HG03558 (cell line): Measurements from ENCODE around the gene ACO2.
"Not testable (repeated sequence)": the region's sequence is repeated elsewhere in the genome, so short reads cannot be mapped to it uniquely, and the experiment has no call there.

Experiments
- ATAC-seq: cut with Tn5 transposase; IDR thresholded peaks from one replicate; pipeline ENCODE4 v1.9.1; 2021; ENCODE audit warnings: moderate number of reproducible peaks; ENCODE audit not compliant: unreplicated experiment; ENCODE audit errors: extremely low read depth

ACO2 gene

DNA sequence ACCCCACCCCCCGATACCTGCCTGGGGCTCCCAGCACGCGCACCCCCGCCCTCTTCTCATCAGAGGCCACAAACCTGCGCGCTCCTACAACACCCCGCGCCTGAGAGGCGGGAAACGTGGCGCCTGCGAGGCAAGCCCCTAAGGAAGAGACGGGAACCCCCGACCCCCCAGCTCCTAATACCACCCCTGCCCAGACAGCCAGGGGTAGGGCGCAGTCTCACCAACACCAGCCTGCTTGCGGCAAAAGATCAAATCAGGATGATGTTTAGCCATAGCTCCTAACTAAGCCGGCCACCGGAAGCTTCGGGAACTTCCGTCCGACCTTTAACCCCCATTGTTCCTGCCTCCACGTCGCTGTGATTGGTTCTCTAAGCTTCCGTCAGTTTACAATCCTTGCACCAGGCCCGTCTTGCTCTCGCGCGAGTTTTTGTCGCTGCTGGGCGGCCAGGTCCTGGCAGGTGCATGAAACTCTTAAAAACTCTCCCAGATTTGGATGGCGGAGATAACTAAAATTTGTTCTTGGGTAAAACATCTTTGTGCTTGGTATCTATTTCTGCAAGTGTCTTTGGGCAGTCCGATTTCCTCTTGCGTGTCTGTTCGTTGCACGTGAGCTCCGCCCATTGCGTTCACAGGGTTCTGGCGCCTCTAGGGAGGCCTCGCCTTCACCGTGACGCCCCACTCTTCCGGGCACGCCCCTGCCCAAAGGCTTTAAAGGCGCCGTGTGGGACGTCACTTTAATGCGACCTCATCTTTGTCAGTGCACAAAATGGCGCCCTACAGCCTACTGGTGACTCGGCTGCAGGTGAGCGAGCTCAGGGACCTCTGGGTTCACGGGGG lies at the start of gene ACO2, which contains the start of gene PHF5A:
ACO2 (plus strand) TSS at position 737 of the 837 bp plus-strand sequence; CDS start at position 767, 30 bp downstream.
PHF5A (minus strand) TSS at position 312 of the 837 bp plus-strand sequence; CDS start at position 273, 39 bp downstream.
- peak; percentile 48 for ATAC-seq

GRCh38 chr22:41425660-41426365 lies 43.1 kb upstream of the ACO2 start:
- ATAC-seq, result no peak

DNA sequence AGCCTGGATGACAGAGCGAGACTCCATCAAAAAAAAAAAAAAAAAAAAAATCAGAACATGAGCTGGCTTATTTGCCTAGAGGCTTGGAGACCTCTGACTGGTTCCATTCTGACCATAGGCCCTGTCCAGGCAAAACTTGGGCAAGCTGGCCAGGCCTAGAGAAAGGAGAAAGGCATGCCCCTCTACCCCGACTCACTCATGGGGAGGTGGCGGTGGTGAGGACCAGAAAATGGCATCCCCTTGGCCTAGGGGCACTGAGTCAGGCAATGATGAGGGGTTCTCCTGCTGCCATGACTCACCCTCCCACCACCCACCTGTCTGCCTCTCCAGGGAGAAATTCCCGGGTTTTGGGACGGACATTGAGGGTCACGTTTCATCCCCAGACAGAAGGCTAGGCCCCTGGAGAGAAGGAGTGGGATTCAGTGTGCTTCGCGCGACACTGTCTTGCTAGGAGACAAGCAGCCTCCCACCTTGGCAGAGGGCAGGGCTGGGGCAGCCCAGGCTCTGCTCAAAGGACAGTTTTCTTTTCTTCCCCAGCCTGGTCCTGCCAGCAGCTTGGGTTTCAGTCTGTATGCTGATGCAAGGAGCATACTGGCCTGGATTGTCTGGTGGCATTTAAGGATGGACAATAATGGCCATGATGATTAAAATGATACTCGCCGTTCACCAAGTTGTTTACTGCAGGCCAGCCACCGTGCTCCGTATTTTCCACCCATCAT lies 39.5 kb upstream of the ACO2 start:
- no peak for ATAC-seq

- no peak for ATAC-seq
Observed at GRCh38 chr22:41429951-41430332, 39.0 kb upstream of the ACO2 start.

DNA sequence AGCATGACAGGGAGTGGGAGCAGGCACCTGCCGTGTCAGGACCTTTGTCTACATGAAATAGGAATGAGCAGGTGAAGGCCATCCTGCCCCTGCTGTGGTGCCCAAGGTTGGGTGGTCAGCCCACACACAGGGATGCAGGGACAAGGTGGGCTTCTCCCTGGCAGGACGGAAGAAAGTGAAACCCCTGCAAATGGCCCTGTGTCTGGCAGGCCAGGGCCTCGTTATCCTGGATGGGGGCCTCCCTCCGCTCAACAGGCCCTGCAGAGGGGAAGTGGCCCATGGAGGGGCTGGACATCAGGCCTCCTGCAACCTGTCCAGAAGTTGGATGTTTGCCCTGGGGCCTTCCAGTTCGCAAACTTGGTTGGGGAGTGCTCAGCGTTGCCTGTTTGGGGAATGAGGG lies 37.3 kb upstream of the ACO2 start:
- ATAC-seq, result no peak

- ATAC-seq, result not testable (repeated sequence)
Observed at GRCh38 chr22:41433480-41433879, 35.4 kb upstream of the ACO2 start.

DNA sequence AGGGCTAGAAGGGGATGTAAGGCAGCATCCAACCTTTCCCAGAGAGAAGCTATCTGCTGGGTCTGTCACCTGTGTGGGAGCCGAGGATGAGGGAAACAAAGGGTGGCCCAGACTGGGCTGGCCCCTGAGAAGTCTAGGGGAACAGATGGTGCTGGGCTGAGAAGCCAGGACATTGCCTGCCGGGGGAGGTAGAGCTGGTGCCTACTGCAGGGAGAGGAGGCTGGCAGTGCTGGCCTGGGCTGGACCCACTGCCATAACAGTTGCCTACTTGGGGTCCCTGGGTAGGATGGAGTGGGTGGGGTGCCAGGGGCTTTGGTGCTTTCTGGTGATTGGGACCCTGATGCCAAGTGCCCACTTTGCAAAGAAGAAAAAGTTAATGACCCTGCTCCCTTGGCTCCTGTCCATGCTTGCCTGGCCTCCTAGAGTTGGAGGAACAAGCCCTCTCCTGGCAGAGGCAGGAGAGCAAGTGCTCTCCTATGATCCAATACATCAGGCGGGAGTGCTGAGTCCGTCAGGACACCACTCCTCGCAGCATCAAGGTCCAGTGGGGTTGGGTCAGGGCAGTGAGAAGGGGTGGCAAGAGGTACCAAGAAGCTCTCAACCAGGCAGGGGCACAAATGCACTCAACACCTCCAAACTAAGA lies 34.4 kb upstream of the ACO2 start:
- not testable (repeated sequence) for ATAC-seq

- ATAC-seq, result no peak
Observed at GRCh38 chr22:41435560-41435959, 33.4 kb upstream of the ACO2 start.

DNA sequence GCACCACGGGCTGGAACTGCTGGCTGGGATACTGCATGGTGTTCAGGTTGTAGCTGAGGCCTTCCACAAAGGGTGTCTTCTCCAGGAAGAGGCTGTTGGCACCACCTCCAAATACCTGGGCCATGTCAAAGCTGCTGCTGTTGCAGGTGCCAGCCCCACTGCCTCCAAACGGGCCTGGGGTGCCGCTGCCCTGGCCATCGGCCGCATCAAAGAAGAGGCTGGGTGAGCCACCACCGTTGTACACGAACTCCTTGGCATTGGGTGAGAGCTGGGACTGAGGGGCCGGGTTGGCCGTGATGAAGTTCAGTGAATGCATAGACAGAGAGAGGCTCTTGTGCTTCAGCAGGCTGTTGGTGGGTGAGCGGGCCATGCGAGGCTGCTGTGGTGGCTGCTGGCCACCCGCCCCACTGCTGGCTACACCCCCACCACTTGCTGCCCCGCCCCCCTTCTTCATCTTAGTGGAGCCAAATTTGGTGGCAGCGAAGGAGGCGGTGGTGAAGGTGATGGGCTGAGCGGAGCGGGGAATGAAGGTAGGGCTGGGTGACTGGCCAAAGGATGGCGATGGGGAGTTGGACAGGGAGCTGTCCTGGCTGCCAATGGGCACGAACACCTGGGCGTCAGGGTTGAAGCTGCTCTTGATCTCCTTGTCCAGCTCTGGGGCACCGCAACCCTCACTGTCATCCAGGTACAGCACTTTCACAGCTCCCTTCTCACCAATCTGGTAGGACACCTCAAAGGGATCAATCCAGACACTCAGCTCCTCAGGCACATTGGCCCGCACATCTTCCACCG lies 32.4 kb upstream of the ACO2 start:
- no peak for ATAC-seq

GRCh38 chr22:41437198-41437597 lies 31.7 kb upstream of the ACO2 start:
- no peak for ATAC-seq

GRCh38 chr22:41440511-41440910 lies 28.4 kb upstream of the ACO2 start:
- ATAC-seq, result not testable (repeated sequence)

GRCh38 chr22:41442240-41442792 lies 26.6 kb upstream of the ACO2 start:
- ATAC-seq, result no peak

GRCh38 chr22:41444360-41445128 lies 24.4 kb upstream of the ACO2 start:
- ATAC-seq, result peak; percentile 43

- ATAC-seq, result no peak
Observed at GRCh38 chr22:41445129-41446056, 23.5 kb upstream of the ACO2 start.

GRCh38 chr22:41446057-41446501 lies 22.8 kb upstream of the ACO2 start:
- ATAC-seq, result no peak

DNA sequence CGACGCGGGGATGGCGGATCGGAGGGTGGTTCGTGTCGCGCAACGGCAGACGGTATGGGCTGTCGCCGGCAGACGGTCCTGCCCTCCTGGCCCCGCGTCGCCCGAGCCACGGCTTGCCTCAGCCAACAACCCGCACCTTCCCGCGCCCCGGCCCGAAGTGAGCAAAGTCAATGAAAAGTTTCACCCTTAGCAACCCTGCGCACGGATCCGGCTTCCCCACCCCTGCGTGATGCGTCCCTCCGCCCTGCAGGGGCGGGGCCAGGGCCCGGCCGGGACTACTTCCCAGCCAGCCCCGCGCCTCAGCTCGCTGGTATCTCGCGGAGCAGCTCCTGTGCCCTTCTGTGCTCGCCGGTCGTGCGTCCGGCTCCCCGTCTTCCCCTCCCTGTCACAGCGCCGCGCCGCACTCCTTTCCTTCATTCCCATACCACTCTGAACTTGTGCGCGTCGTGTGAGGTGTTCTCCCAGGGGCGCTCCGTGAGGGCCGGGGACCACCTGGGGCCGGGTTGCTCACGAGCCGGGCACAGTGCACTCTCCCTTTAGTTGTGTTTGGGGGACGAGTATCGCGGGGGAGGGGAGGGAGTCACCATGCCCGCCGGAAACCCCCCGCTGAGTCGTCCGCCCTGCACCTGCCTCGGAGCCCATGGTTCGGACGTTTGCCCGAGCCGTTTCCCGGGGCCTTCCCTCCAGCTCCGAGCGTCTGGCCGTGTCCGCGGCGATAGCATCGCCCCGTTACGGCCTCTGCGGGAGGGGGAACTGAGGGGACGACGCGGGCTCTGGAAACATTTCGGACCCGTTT lies 22.1 kb upstream of the ACO2 start, which contains the start of gene TOB2:
TOB2 (minus strand) TSS at position 163 of the 796 bp plus-strand sequence. CDS start 9,456 bp downstream, outside the sequence.
- ATAC-seq, result peak; percentile 26
